NB4 (cell line): ENCODE data around the gene ANKS1A.

Experiments
- CTCF ChIP-seq: IDR thresholded peaks from one replicate; pipeline ENCODE4 v1.5.1; 2012; ENCODE audit warnings: low read depth, low read length
- MYC ChIP-seq: IDR thresholded peaks from 2 replicates; pipeline ENCODE4 v1.6.1; 2011; ENCODE audit warnings: low read depth, low read length
- POLR2A ChIP-seq: IDR thresholded peaks from 2 replicates; pipeline ENCODE4 v1.6.1; 2011; ENCODE audit warnings: mild to moderate bottlenecking; ENCODE audit not compliant: insufficient read length; ENCODE audit errors: extremely low read depth

- no peak for TF ChIP-seq CTCF
- TF ChIP-seq POLR2A: no peak
- no peak for TF ChIP-seq MYC
These were observed 179.6 kb downstream of the ANKS1A start for GRCh38 chr6:35068644-35069043.
